GM21447 (cell line): Measurements from ENCODE around the gene GPC2.

Experiments
- ATAC-seq: cut with Tn5 transposase; IDR thresholded peaks from one replicate; pipeline ENCODE4 v1.9.1; 2021; ENCODE audit not compliant: unreplicated experiment

The GPC2 gene

GRCh38 chr7:100126239-100126930 lies 50.8 kb downstream of the GPC2 start:
- no peak for ATAC-seq

- ATAC-seq, result no peak
Observed at GRCh38 chr7:100124301-100125230, 52.6 kb downstream of the GPC2 start.

- no peak for ATAC-seq
Observed at GRCh38 chr7:100122568-100122967, 54.6 kb downstream of the GPC2 start.

GRCh38 chr7:100122067-100122466 lies 55.1 kb downstream of the GPC2 start:
- no peak for ATAC-seq

GRCh38 chr7:100120733-100121036 lies 56.5 kb downstream of the GPC2 start:
- ATAC-seq, result no peak

- ATAC-seq, result peak; percentile 29
Observed at GRCh38 chr7:100119970-100120732, 57.0 kb downstream of the GPC2 start.
